ENCODE data around the gene TMEM52.

DNA sequence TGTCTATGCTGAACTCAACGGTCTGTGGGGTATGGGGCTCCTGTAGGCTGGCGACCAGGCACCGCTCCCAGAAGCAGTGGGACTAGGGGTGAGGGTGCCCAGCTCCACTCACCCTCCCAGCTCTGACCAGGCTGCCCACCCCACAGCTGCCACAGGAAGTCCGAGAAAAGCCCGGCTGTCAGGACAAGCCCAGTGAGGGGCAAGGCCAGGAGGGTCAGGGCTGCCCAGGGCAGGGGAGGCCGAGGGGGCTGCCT, 3.5 kb upstream of the TMEM52 start:
- TF ChIP-seq CTCF (IDR thresholded peaks at IDR 0.05) (no peak), POLR2A (IDR thresholded peaks at IDR 0.05) (no peak)
